ENCODE measurements around the gene ARAP3.
"Not testable (repeated sequence)": the region's sequence is repeated elsewhere in the genome, so short reads cannot be mapped to it uniquely, and the experiment has no call there.

The ARAP3 gene

DNA sequence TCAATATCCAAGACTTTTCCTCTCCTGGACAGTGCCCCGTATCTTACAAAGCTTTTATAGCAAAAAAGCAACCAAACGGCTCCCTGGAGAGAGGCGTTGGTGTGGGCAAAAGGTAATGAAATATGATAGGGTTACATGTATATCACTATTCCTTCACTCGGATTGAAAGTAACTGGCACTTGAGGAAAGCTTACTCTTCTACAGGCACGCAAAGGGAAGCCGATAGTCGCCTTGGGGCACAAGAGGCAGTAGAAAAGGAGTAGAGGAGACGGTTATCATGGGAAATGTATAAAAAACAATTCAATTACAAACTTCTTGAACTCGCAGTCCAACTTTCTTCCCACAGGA, 64.4 kb downstream of the ARAP3 start:
- no peak for DNase-seq (ENCODE audit: low spot score)

DNA sequence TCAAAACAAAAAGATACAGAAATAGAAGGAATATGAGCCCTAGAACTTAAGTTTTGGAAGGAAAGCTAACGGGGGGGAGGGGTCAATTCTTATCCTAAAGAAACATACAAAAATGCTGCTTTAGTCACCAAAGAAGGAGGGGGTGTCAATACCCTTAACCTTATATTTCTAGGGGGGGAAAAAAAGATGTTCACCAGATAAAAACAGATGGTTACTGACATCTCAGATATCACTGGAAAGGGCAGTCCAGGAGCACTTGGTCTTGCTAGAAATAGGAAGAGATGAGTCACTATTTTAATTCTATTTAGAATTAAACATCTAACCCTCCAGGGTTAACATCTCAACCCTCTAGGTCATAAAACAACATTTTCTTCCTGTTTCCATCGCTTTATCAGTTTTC, 64.9 kb downstream of the ARAP3 start:
- no peak for DNase-seq (ENCODE audit: low spot score)

DNA sequence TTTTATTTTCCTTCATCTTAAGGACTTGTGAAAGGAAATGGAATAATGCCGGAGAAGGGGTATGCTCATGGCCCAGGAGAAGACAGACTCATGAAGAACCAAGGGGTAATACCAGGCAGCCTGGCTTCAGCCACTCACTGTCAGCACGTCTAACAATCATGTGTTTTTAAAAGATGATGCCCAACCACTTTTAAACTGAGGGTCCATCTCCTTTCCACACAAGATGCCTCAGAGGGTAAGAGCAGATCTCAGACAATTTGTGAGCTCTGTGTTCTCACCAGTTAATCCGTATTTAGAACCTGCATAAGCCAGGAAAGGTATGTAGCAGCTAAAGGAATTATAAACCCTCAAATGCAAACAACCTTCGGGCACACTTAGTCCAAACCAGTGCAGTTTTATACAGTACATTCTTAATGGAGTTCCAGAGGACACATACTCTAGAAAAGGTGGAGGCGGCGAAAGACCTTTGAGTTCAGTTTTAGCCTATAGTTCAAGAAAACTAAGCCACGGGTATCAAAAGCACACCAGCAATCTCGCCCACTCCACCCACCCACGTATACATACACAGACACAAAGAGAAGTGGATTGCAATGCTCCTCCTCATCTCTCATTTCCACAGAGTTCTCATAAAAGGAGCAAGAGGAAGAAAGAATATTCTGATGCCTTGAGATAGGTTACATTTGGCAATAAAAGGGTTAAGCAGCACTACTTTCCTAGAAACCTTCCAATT, 65.9 kb downstream of the ARAP3 start:
- DNase-seq (ENCODE audit: low spot score) = no peak

DNA sequence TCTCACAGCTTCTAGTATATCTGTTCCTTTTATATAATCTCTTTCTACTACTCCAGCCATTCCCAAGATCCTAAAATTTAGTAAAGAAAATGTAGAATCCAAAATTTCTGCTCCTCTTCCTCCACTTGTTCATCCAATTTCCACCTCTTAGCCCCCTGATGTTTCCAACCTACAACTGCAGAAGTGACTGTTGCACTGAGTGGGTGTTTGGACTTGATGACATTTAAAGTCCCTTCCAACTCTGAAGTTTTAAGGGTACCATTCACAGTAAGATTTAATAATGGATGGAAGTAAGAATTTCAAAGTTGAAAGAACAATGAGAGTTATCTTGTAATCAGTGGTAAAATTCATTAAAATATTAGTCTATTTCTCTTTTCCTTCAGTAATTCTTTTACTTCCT, 68.7 kb downstream of the ARAP3 start:
- no peak for DNase-seq (ENCODE audit: low spot score)

DNA sequence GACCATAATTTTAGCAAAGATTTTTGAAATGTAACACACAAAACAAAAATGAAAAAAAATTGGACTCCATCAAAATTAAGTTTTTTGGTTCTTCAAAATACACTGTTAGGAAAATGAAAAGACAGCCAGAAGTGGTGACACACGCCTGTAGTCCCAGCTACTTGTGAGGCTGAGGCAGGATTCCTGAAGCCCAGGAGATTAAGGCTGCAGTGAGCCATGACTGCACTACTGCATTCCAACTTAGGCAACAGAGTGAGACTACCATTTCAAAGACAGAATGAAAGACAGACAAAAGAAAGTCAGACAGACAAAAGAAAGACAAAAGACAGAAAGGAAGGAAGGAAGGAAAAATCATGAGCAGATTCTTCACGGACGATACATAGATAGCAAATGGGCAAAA, 70.7 kb downstream of the ARAP3 start:
- DNase-seq (ENCODE audit: low spot score) = no peak

DNA sequence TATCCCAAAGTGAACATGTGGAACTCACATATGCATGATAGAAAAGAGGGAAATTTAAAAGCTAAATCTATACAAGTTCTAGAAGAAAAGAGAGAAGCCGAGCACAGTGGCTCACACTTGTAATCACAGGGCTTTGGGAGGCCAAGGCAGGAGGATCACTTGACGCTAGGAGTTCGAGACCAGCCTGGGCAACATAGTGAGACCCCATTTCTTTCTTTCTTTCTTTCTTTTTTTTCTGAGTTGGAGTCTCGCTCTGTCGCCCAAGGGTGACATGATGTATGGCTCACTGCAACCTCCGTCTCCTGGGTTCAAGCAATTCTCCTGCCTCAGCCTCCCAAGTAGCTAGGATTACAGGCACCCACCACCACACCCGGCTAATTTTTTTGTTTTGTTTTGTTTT, 72.1 kb downstream of the ARAP3 start:
- DNase-seq (ENCODE audit: low spot score) = not testable (repeated sequence)

DNA sequence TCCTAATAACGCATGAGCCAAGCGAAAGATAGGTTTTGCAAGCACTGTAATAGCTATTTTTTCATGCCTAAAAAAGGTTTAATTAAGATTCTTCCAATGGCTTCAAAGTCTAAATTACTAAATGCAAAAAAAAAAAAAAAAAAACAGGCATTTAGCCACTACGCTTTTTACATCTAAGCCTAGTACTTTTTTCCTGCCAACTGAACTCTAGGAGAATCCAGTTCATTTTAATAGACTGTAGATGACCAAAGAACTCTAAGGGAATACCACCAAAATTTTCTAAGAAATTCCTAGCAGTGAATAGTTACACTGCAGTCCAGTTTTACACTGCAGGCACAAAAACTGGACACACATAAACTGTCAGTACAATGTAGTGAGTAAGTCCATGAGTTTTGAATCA, 73.0 kb downstream of the ARAP3 start:
- DNase-seq (ENCODE audit: low spot score) = no peak

DNA sequence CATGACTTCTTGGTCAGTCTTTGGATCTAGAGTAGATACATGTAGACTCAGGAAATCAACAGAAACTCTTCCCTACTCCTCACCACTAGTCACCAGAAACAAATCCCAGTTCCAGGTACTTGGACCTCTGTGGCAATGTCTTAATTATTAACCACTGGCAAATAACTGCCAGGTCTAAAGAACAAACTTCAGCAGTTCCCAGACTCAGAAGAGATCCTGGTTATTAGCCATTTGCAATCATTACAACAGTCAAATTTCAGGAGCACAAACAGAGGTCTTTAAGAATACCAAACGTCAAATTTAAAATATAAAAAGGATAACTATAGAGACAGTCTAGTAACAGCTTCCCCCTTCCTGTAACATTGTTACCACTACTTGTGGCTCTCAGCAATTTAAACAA, 73.5 kb downstream of the ARAP3 start:
- DNase-seq (ENCODE audit: low spot score) = no peak

DNA sequence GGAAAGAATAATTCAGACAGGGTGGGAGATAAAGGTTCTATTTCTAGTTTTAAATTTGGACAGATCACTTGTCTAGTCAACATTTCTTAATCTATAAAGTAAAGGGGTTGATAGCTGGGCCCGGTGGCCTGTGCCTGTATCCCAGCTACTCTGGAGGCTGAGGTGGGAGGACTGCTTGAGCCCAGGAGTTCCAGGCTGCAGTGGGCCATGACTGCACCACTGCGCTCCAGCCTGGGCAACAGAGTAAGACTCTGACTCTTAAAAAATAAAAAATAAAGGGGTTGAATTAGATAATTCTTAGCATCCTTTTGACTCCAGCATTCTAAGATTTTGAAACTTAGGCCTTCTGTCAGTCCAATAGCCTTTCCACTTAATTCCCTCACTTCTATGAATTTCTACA, 74.0 kb downstream of the ARAP3 start:
- DNase-seq (ENCODE audit: low spot score) = no peak

DNA sequence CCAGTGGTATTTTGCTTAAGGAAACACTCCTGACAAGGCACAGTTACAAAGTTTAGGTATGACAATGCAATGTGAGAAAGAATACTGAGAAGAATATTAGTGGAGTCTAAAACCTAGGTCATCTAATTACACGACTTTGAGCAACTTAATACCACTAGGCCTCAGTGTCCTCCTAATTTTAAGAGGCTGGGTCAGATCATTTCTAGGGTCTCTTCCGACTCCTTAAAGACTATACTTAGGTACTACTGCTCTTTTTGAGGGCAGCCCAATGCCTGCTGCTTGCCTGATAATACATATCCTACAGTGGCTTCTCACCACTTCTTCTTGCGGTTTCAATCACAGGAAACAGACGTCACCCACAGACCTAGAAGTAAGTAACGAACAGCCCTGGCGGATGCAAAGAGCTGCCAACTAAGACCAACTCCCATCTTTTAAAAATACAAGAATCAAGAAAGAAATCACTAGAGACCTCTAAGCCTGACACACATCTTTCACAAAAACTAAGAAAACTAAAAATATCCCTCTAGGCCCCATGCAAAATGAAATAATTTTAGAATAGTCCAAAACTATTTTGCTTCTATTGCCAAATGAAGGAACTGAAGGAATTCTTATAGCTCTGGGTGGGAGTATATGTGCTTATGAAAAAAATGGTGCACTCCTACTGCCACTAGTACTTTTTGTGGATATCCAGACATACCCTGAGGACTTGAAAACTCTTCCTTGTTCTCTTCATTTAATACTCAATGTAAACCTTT, 76.3 kb downstream of the ARAP3 start:
- peak; percentile 47 for DNase-seq (ENCODE audit: low spot score)

DNA sequence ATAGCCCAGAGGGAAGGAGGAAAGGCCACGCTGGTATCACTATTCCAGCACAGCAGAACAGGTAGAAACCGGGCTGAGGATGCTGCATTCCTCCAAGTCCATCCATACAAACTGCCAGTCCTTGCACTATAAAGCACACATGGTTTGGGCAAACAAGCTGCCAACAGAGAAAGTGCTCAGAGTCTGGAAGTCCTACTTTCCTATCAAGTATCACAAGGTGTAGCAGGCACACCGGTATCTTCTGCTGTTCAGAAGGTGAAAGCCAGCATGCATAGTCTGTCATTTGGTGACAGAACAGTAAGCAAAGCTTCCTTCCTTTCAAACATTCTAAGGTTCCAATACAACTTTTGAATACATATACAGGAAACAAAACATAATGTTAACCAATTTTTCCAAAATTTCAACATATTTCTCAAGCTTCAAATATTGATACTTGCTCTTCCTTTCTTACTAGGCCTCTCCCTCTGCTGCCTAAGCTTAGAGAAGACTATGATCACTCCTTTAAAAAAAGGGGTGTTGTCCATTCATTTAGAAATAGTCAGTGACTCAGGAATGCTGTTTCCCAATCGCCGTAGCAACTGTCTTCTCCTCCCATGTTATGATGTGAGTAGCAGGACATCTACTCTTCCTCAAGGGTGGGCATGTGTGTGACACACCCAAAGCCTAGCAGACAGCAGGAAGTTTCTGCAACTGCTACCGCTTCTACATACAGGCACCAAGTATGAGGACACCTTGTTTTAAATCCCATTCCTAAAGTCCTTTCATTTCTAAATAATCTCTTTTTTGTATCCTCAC, 77.9 kb downstream of the ARAP3 start:
- peak; percentile 83 for DNase-seq (ENCODE audit: low spot score)

Measured in hepatic stellate cell (primary cell).